ENCODE data around the gene RXRB.

- TF ChIP-seq CTCF (IDR thresholded peaks at IDR 0.05) (no peak), POLR2A (IDR thresholded peaks at IDR 0.05) (no peak)
Observed at GRCh38 chr6:33195304-33196165, 4.9 kb downstream of the RXRB start.
